GM19328 (cell line): ENCODE data around the gene RRAD.

Experiments used
- ATAC-seq: cut with Tn5 transposase; IDR thresholded peaks from one replicate; pipeline ENCODE4 v1.9.1; 2021; ENCODE audit warnings: mild to moderate bottlenecking, moderate library complexity; ENCODE audit not compliant: unreplicated experiment

The RRAD gene

DNA sequence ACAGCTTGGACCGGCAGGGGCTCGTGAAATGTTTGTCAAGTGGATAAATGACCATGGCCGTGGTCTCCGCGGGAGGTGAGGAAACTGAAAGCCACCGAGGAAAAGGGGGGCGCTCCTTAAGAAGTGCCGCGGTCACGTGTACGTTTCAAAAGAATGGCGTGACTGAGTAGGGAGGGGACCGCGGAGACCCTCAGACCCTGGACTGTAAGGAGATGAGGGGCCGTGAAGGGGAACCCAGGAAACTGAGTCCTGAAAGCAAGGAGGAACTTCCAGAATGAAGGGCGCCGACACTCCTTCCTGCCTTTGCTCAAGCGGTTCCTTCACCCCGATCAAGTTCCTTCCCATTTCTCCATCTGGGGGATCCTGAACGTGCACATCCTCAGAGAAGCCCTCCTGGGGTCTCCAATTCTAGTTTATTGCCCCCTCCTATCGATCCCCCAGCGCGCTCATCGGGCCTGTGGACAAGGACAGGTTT is 9.5 kb upstream of the RRAD start:
- ATAC-seq: peak; percentile 21

DNA sequence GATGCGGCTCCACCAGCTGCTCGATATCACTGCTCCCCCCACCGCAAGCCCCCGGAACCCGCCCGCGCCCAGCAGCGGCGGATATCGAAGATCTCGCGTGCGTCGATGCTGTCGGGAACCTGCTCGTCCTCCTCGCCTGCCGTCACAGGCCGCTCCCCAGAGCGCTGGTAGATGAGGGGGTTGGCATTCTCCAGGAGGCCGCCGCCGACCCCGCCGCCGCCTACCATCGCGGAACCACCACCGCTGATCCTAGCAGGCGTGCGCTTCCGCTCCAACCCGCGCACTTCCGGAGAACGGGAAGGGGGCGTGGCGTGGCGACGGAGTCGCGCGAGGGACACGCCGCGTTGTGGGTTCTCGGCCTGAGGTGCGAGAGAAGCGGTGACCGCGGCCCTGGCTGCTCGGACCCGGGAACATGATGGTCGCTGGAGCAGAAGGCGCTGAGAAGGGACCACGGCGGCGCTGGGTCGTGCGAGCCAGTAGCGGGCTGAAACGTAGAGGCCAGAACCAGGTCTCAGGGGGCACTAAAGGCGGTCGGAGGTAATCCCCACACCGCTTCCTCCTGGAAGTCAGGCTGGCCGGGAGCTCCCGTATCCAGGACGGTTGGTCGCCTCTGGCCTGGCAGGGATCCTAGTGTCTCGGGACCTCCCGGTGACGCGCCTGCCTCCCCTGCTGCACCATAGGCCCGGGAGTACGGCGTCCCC is 9.0 kb upstream of the RRAD start, which contains the start of gene CIAO2B:
CIAO2B (minus strand) TSS at position 265 of the 701 bp plus-strand sequence; CDS start at position 227, 38 bp downstream.
- peak; percentile 79 for ATAC-seq

GRCh38 chr16:66933776-66934137 is 8.4 kb upstream of the RRAD start:
- ATAC-seq: no peak

DNA sequence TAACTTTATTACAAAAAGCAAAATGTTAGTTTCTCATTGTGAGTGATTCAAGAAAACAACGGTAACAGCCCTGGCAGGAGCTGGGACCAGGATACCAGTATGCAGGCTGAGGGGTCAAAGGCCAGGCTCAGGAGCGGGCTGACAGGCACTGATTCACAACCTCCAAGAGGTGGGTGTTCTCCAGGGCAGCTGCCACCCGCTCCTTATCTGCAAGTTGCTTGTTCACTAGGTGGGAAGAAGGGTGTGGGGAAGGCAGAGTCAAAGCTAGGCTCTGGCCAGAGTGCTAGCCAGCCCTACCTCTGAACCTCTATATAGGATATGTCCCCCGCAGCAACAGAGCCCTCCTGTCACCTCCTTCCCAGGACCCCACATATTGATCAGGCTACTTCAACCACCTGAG is 6.7 kb upstream of the RRAD start:
- no peak for ATAC-seq

- no peak for ATAC-seq
Measured at GRCh38 chr16:66931665-66932064, 6.3 kb upstream of the RRAD start.

GRCh38 chr16:66930189-66930588 is 4.9 kb upstream of the RRAD start:
- ATAC-seq: no peak

DNA sequence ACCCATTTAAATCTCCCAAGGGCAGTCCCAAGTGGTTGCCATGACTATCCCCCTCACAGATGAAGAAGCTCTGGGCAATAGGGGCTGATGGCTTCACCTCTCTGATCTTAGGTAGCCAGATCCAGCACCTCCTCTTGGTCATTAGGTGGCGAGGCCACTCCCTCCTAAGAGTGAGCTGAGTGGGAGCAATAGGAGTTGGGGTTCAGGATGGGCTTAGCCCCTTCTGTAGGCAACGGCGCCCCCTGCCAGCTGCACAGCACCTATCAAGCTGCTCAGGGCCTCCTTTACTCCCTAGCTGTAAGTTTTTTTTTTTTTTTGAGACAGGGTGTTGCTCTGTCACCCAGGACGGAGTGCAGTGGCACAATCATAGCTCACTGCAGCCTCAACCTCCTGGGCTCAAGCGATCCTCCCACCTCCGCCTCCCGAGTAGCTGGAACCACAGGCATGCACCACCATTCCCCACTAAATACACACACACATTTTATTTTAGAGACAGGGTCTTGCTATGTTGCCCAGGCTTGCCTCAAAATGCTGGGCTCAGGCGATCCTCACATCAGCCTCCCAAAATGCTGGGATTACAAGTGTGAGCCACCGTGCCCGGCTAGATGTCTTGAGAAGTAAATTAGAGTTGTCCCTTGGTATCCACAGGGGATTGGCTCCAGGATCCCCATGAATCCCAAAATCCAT is 3.5 kb upstream of the RRAD start:
- no peak for ATAC-seq

- ATAC-seq: no peak
Measured at GRCh38 chr16:66927918-66928649, 2.7 kb upstream of the RRAD start.

DNA sequence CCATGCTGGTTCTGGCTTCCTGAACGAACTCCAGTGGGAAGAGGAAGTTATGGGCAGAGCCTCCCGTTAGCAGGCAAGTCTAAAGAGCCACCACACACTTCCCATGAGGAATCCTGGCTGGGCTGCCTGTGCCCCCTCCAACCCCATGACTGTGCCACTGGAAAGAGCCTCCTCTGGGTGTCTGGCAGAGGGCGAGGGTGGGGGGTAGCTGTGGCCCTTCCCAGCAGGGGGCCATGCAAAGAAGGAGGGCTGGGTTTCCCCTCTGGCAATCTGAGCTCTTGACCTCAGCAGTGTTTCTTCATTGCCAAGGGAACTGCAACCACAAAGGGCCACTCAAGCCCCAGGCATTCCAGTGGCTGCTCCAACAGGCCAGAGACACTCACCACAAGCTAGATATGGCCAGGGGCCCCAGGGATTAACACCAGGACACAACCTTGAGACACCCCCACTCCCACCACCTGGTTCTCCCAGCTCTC is 1.7 kb upstream of the RRAD start:
- no peak for ATAC-seq

DNA sequence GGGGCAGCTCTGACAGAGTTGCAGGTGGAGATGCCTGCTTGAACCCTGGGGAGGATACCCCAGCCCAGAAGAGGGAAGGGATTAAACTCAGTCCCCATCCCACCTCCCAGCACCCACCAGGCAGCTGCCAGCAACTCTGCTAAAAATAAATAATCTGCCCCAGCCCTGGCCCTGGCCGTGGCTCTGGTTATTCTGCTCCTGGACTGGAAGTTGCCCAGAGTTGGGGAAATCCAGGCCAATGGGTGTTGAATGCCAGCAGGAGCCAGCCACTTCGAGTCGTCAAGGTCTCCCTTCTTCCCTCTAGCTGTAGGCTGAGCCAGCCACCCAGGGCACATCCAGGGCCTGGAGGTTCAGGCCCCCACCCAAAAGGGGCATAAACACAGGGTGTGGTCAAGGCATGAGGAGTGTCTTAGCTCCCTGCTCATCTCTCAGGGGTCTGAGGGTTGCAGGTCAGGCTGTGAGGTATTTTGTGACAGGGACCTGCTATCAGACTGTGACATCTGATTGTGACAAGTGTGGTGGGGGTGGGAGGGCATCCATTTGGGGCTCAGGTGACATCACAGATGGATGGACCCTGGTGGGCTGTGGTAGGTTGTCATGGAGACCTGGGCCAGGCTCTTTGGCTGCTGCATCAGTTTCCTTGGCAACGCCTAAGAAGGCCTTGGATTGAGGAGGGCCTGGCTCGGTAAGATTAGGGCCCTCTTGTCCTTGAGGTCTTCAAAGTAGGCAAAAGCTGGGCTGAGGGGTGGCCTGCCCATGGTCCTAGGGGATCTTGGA is 1.0 kb upstream of the RRAD start:
- no peak for ATAC-seq

- ATAC-seq: no peak
Measured at GRCh38 chr16:66924527-66925321, 611 bp downstream of the RRAD start.

DNA sequence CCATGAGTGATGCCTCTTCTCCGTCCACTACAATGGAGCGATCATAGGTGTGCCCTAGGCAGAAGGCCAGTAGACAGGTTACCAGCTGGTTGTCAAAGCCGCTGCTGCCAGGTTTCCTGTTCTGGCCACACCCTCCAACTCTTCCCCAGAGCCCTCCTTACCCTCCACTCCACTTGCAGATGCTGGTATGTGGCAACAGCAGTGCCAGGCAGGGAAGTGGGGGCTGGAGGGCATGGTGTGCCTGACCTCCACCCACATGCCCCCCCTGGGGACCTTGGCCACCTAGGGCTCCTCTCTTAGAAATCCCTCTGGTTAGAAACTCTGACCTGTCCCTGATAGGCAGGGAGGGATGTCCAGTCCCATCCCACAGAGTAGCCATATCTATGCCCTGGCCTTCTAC is 1.5 kb downstream of the RRAD start:
- no peak for ATAC-seq

DNA sequence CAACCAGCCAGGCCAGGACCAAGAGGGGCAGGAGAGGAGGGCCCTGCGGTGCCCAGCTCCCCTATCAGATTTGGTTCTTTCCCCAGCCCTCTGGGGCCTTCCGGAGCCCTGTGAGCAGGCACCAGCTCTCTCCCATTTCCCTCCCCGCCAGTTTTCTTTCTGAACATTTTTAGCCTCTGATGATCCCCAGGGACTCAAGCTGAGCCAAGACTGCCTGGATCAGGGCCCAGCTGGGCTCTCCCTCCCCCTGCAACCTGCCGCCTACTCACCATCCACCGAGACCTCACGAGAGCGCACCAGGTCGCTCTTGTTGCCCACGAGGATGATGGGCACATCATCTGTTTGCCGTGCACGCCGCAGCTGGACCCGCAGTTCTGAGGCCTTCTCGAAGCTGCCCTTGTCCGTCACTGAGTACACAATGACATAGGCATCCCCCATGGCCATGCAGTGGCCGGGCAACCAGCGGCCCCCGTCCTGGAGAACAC is 2.0 kb downstream of the RRAD start:
- no peak for ATAC-seq

DNA sequence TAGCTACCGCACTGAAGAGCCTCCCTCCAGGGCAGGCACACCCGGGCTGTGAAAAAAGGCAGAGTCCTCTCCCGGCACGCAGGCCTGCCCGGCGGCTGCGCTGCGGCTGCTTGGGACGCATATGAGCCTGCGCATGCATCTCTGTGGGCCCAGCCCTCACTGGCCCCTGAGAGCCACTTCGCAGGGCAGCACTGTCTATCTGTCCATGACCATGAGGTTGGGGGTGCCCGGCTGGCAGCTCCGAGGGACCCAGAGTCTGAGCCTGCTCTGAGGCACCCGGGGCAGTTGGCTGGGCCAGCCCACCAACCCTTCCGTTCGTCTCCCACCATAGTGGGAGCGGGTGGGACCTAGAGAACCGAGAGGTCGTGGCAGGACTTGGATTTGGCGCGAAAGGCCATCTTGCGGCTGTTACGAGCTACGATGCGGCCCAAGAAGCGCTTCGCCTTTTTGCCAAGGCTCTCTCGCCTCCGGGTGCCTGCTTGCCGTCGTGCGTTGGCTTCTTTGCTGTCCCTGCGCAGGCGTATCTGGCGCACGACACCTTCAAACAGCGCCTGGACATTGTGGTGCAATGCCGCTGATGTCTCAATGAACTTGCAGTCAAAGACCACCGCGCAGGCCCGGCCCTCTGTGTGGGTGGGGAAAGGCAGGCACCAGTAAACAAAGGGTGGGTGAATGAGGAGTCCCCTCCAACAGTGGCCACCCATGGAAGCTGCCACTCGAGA is 3.4 kb downstream of the RRAD start:
- no peak for ATAC-seq

DNA sequence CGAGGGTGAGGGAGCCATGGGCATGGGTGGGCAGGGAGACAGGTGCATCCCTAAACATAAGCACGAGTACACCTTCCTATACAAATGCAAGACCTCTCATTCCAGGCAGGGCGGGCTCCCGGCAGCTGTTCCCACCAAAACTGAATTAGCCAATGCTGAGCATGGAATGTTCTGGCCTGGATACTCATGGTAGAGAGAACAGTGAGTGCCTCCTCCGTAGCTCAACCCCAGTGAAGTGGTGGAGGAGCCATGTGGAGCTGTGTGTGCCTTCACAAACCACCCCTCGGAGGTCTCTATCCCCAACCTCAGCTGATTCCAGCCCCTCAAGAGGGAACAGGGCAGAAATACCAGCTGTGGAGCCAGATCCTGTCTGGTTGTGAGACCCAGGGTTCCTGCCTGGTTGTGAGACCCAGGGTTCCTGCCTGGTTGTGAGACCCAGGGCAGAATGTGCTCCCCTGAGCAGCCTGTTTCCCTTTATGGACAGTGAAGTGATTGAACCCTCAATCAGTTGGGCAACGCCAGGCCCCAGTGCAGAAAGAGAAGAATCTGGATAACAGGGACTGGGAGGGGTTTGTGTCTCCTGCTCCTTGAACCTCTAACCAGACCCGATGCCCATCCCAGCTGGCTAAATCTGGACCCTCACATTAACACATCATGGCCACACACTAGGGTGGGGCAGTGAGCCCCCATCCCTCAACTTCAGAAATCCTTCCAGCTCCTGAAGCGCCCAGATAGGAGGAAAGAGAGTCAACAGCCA is 4.2 kb downstream of the RRAD start:
- no peak for ATAC-seq

GRCh38 chr16:66920299-66920590 is 5.1 kb downstream of the RRAD start:
- no peak for ATAC-seq

- no peak for ATAC-seq
Measured at GRCh38 chr16:66919569-66920298, 5.6 kb downstream of the RRAD start.
